ENCODE results near the gene NUSAP1.
"Not testable (repeated sequence)": the region's sequence is repeated elsewhere in the genome, so short reads cannot be mapped to it uniquely, and the experiment has no call there.

Gene NUSAP1

GRCh38 chr15:41333026-41333562 lies 413 bp downstream of the NUSAP1 start:
- DNase-seq = no peak

- no peak for DNase-seq
Measured at GRCh38 chr15:41334293-41335120, 1.8 kb downstream of the NUSAP1 start.

GRCh38 chr15:41336549-41336948 lies 3.9 kb downstream of the NUSAP1 start:
- DNase-seq = no peak

GRCh38 chr15:41337047-41337446 lies 4.4 kb downstream of the NUSAP1 start:
- DNase-seq = no peak

- no peak for DNase-seq
Measured at GRCh38 chr15:41337631-41338522, 5.2 kb downstream of the NUSAP1 start.

GRCh38 chr15:41340189-41340695 lies 7.6 kb downstream of the NUSAP1 start:
- no peak for DNase-seq

GRCh38 chr15:41341519-41341918 lies 8.8 kb downstream of the NUSAP1 start:
- no peak for DNase-seq

GRCh38 chr15:41347236-41347635 lies 14.6 kb downstream of the NUSAP1 start:
- no peak for DNase-seq

- no peak for DNase-seq
Measured at GRCh38 chr15:41350057-41350717, 17.5 kb downstream of the NUSAP1 start.

- DNase-seq = no peak
Measured at GRCh38 chr15:41354371-41354770, 21.7 kb downstream of the NUSAP1 start.

- no peak for DNase-seq
Measured at GRCh38 chr15:41367418-41367817, 34.7 kb downstream of the NUSAP1 start.

GRCh38 chr15:41377978-41378377 lies 45.3 kb downstream of the NUSAP1 start:
- DNase-seq = no peak

- not testable (repeated sequence) for DNase-seq
Measured at GRCh38 chr15:41383974-41384749, 51.5 kb downstream of the NUSAP1 start.

- DNase-seq = no peak
Measured at GRCh38 chr15:41387646-41388045, 55.0 kb downstream of the NUSAP1 start.

- no peak for DNase-seq
Measured at GRCh38 chr15:41392659-41393058, 60.0 kb downstream of the NUSAP1 start.

GRCh38 chr15:41394924-41395323 lies 62.2 kb downstream of the NUSAP1 start:
- DNase-seq = no peak

- no peak for DNase-seq
Measured at GRCh38 chr15:41396111-41396510, 63.4 kb downstream of the NUSAP1 start.

GRCh38 chr15:41401904-41402267 lies 69.2 kb downstream of the NUSAP1 start:
- no peak for DNase-seq

GRCh38 chr15:41407341-41407740 lies 74.7 kb downstream of the NUSAP1 start:
- DNase-seq = no peak

GRCh38 chr15:41408234-41408641 lies 75.6 kb downstream of the NUSAP1 start:
- DNase-seq = no peak

- DNase-seq = no peak
Measured at GRCh38 chr15:41411031-41411430, 78.3 kb downstream of the NUSAP1 start.

- DNase-seq = no peak
Measured at GRCh38 chr15:41411441-41411840, 78.8 kb downstream of the NUSAP1 start.
